Glutamatergic neuron (in vitro differentiated cells): Measurements from ENCODE around the gene LMAN1L. TPM values are rescaled to one million over a fixed set of nuclear protein-coding genes. Genes with fewer than 3 reads are reported as not detected.
A peak's percentile ranks its signal among the peaks of the same experiment; 100 is the strongest.

Experiments used
- DNase-seq: peaks from one replicate; pipeline ENCODE4 v3.0.0; 2022
- H3K27ac Mint-ChIP-seq: one replicate; pipeline ENCODE4 v1.8.0; 2020; ENCODE audit warnings: mild to moderate bottlenecking, mixed read lengths, inconsistent platforms; ENCODE audit not compliant: unreplicated experiment
- H3K27me3 Mint-ChIP-seq: one replicate; pipeline ENCODE4 v1.8.0; 2020; ENCODE audit warnings: mild to moderate bottlenecking, moderate library complexity, mixed read lengths, inconsistent platforms; ENCODE audit not compliant: unreplicated experiment
- H3K36me3 Mint-ChIP-seq: one replicate; pipeline ENCODE4 v1.8.0; 2020; ENCODE audit warnings: mild to moderate bottlenecking, mixed read lengths, inconsistent platforms; ENCODE audit not compliant: unreplicated experiment
- H3K4me1 Mint-ChIP-seq: one replicate; pipeline ENCODE4 v1.8.0; 2020; ENCODE audit warnings: mild to moderate bottlenecking, low read depth, mixed read lengths, inconsistent platforms; ENCODE audit not compliant: unreplicated experiment
- H3K4me3 Mint-ChIP-seq: one replicate; pipeline ENCODE4 v1.8.0; 2020; ENCODE audit warnings: mild to moderate bottlenecking, mixed read lengths, inconsistent platforms; ENCODE audit not compliant: unreplicated experiment
- H3K9me3 Mint-ChIP-seq: one replicate; pipeline ENCODE4 v1.8.0; 2020; ENCODE audit warnings: mild to moderate bottlenecking, moderate library complexity, mixed read lengths, inconsistent platforms; ENCODE audit not compliant: unreplicated experiment
- total RNA-seq: library from RNA; stranded (reverse); fragmentation: NEBNext Ultra II Directional; extraction: Animal tissue kit (Norgen Biotek cat#: 25700); gene quantifications from one replicate; pipeline ENCODE4 v1.2.1, GENCODE V29; 2021; ENCODE audit not compliant: unreplicated experiment
- TF ChIP-seq, protein P1 (sequence below): fragments of 200-600 bp; sonication (generic); IDR thresholded peaks from one replicate; pipeline ENCODE4 v1.5.0; 2021; ENCODE audit not compliant: partially characterized antibody, unreplicated experiment

LMAN1L gene
- total RNA-seq, 1 donor from 2014 or later = not detected

DNA sequence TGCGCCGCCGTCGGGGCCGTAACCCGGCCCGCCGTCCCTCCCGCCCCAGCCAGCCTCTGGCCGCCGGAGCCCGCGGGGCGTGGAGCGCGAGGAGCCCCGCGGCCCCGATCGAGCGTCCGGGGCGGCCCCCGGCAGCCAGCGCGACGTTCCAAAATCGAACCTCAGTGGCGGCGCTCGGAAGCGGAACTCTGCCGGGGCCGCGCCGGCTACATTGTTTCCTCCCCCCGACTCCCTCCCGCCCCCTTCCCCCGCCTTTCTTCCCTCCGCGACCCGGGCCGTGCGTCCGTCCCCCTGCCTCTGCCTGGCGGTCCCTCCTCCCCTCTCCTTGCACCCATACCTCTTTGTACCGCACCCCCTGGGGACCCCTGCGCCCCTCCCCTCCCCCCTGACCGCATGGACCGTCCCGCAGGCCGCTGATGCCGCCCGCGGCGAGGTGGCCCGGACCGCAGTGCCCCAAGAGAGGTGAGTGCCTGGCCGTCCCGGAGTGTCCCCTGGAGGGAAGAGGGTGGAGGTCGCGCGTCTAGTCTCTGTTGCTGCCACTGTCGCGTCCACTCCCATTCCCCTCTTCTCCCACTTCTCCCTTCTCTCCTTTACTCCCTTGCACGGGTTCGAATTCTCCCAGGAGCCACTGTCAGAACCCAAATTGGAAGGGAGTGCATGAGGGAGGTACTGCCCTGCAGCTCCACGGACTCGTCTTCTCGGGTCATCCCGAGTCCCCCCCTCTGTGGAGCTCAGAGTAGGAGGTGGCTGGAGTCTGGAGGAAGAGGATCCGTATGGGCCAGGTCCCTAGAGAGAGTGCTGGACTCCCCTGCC lies 30.2 kb upstream of the LMAN1L start:
- peak; percentile 42 for DNase-seq
- peaks cover 21% of the 10 kb centered on the region for H3K4me1 Mint-ChIP-seq
- TF ChIP-seq, protein P1, sequence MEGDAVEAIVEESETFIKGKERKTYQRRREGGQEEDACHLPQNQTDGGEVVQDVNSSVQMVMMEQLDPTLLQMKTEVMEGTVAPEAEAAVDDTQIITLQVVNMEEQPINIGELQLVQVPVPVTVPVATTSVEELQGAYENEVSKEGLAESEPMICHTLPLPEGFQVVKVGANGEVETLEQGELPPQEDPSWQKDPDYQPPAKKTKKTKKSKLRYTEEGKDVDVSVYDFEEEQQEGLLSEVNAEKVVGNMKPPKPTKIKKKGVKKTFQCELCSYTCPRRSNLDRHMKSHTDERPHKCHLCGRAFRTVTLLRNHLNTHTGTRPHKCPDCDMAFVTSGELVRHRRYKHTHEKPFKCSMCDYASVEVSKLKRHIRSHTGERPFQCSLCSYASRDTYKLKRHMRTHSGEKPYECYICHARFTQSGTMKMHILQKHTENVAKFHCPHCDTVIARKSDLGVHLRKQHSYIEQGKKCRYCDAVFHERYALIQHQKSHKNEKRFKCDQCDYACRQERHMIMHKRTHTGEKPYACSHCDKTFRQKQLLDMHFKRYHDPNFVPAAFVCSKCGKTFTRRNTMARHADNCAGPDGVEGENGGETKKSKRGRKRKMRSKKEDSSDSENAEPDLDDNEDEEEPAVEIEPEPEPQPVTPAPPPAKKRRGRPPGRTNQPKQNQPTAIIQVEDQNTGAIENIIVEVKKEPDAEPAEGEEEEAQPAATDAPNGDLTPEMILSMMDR = no peak
- peak overlapping the region; percentile 64 for H3K27ac Mint-ChIP-seq
- H3K9me3 Mint-ChIP-seq = no peaks in the 10 kb centered on the region
- peak overlapping the region; percentile 89 for H3K4me3 Mint-ChIP-seq
- no peaks in the 10 kb centered on the region for H3K36me3 Mint-ChIP-seq
- H3K27me3 Mint-ChIP-seq = peaks cover 5% of the 10 kb centered on the region

DNA sequence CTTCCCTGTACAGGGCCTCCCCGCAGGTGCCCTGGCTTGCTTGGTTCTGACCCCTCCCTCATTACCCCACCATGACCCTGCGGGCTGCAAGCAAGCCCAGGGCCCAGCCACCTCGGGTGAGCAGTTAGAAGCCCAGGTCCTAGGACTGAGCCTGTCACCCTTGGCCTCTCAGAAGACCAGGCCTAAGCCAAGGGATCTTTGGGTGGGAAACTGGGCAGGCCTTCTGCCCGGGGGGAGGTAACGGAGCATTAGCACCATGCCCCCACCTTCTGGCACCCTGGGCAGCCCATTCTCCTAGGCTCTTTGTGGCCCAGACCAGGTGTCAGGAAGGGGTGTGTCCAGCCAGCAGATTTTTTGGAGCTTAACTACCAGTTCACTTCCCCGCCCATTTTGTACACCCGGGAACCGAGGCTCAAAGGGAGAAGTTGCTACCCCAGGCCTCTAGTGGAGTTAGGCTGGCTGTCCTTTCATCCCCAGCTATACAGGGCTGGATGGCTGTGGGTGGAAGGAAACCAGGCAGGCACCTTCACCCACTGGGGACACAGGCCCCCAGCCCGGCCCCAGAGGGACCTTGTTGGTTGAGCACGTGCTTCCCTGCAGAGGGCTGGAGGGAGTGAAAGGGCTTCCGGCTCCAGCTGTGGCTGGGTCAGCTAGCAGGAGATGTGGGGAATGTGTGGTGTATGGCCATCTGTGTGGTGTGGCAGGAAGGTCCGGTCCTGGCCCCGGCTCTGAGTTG lies 29.4 kb upstream of the LMAN1L start:
- Mint-ChIP-seq H3K27ac (no peak overlapping the region), H3K4me1 (peaks cover 19% of the 10 kb centered on the region), H3K27me3 (peaks cover 5% of the 10 kb centered on the region), H3K9me3 (no peaks in the 10 kb centered on the region), H3K36me3 (no peaks in the 10 kb centered on the region), H3K4me3 (peak overlapping the region; percentile 89)
- DNase-seq = no peak
- TF ChIP-seq, protein P1 = no peak

DNA sequence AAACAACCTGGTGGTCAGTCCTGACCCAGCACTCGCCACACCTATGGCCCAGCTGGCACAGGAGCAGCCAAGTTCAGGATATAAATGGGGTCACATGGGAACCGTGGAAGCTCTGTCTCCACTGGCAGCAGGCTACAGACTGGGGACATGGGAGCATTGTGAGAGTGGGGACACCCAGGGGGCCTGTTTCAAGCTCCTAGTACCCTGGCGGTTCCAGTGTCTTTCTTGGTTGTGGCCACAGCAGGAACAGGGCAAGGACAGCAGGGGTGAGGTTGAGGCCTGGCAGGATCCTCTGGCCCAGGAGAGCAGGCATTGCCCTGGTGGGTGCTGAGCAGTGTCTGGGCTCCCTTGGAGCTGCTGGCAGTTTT lies 28.8 kb upstream of the LMAN1L start:
- H3K9me3 Mint-ChIP-seq = no peaks in the 10 kb centered on the region
- DNase-seq = no peak
- peaks cover 6% of the 10 kb centered on the region for H3K27me3 Mint-ChIP-seq
- no peaks in the 10 kb centered on the region for H3K36me3 Mint-ChIP-seq
- peak overlapping the region; percentile 89 for H3K4me3 Mint-ChIP-seq
- no peak overlapping the region for H3K27ac Mint-ChIP-seq
- peaks cover 22% of the 10 kb centered on the region for H3K4me1 Mint-ChIP-seq
- TF ChIP-seq, protein P1 = no peak

DNA sequence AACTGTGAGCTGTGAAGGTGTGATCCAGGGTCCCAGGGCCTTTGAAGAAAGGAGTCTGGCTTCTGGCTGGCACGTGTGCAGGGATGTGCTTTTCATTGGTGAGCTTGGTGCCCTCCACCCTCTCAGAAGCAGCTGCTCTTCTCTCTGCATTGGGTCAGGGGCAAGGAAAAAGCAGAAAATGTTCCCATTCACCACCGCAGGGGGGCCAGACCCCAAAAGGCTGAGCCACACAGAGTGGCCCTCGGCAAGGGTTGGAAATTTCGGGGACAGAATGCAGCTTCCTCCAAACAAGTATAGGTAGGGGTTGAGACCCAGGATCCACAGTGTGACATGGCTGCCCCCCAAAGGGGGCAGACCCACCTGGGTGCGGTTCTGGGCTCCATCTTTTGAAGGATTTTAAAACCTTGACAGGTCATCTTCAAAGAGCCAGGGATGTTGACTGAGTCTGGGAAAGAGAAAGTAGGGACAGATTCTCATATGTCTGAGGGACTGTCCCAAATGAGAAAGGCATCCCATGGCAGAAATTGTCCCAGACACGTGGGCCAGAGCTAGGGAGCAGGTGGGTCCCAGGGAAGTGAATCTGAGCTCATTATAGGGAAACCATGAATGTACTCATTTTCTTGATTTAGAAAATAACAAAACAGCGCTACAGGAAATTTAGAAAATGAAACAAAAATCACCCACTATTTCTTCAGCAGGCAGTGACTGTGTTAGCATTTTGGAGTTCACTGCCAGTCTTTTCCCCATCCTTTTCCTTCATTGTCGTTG lies 28.0 kb upstream of the LMAN1L start:
- no peaks in the 10 kb centered on the region for H3K9me3 Mint-ChIP-seq
- H3K36me3 Mint-ChIP-seq = no peaks in the 10 kb centered on the region
- peaks cover 29% of the 10 kb centered on the region for H3K4me1 Mint-ChIP-seq
- no peak overlapping the region for H3K27ac Mint-ChIP-seq
- H3K27me3 Mint-ChIP-seq = peaks cover 6% of the 10 kb centered on the region
- DNase-seq = no peak
- H3K4me3 Mint-ChIP-seq = peak overlapping the region; percentile 56
- TF ChIP-seq, protein P1 = no peak
